ENCODE results near the gene CSGALNACT2.

The CSGALNACT2 gene

DNA sequence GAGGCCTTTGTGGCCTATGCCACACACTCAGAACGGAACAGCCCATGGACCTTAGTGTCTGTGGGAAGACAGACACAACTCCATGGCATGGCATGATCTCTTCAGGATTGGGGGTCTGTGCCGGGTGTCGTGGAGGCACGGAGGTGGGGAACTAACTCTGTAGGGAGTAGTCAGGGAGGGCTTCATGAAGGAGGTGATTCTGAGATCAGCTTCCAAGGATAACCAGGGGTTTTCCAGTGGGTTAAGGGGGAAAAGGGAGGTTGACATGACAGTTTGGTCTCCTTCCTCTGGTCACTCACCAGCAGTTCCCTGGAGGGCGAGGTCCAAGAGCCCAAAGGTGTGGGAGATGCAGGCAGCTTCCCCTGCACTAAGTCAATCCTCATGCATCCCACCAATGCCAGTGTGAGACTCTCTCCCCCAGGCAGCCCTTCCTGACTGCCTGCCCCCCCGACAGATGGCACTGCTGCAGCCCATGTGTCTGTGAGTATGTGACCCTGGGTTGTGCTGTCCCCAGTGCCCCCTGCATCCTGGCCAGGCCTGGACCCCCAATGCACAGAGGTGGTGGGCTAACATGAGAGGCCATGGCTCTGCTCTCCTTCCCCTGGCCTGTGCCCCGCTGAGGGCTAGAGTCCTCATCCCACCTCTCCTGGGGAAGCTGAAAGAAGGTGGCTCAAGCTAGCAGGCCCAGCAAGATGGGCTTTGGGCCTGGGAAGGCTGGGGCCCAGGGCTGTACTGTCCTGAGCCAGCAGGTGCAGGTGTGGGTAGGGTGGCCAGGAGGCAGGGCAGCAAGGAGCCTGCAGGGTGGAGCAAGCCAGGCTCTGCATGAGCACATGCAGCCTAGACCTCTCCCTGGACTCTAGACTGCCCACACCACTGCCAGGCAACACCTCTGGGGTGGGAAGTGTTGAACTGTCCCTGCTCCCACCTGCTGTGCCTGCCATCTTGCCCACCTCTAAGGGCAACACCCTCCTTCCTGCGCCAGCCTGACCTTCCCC lies 88.9 kb downstream of the CSGALNACT2 start:
- in situ Hi-C loops (cut with HindIII; ENCODE audit: low sequenced_read_pairs), result no loop called here

- in situ Hi-C loops (cut with HindIII; ENCODE audit: low sequenced_read_pairs), result no loop called here
These were observed 89.9 kb downstream of the CSGALNACT2 start for GRCh38 chr10:43227911-43228782.

GRCh38 chr10:43228783-43229207 lies 90.5 kb downstream of the CSGALNACT2 start:
- in situ Hi-C loops (cut with HindIII; ENCODE audit: low sequenced_read_pairs), result no loop called here

GRCh38 chr10:43229208-43230061 lies 91.2 kb downstream of the CSGALNACT2 start:
- in situ Hi-C loops (cut with HindIII; ENCODE audit: low sequenced_read_pairs), result no loop called here

- in situ Hi-C loops (cut with HindIII; ENCODE audit: low sequenced_read_pairs), result no loop called here
These were observed 92.1 kb downstream of the CSGALNACT2 start for GRCh38 chr10:43230101-43230908.

- in situ Hi-C loops (cut with HindIII; ENCODE audit: low sequenced_read_pairs), result no loop called here
These were observed 92.8 kb downstream of the CSGALNACT2 start for GRCh38 chr10:43230909-43231522.

- in situ Hi-C loops (cut with HindIII; ENCODE audit: low sequenced_read_pairs), result no loop called here
These were observed 93.4 kb downstream of the CSGALNACT2 start for GRCh38 chr10:43231523-43232078.

GRCh38 chr10:43233601-43234430 lies 95.6 kb downstream of the CSGALNACT2 start:
- in situ Hi-C loops (cut with HindIII; ENCODE audit: low sequenced_read_pairs), result no loop called here

DNA sequence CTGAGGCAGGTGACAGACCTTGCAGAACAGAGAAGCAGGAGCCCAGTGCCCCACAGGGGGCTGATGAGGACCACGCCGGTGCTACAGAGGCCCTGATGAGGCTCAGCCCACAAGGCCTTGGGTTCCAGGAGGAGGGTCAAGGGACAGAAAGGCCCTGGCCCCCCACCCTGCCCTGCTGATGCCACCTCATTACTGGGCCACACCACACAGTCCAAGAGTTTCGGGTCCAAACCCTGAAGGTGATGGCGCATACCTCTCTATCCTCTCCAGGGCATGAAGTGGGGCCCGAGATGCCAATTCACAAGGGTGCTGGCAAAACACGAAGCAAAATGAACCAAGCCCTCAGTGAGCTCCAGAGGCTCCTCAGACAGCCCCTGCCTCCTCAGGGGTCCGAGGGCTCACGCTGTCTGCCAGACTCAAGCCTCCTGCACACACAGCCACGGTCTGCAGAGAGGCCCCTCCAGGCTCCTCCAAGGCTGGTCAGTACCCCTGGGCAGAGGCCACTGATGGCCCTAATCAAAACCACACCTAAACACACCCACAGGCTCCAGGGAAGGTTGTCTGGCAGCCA lies 96.3 kb downstream of the CSGALNACT2 start:
- in situ Hi-C loops (cut with HindIII; ENCODE audit: low sequenced_read_pairs), result no loop called here
